Stimulated activated CD8-positive, alpha-beta memory T cell treated with anti-CD3 and anti-CD28 coated beads, Interleukin-4, amount 100 ng/mL, for 24 hours (primary cell): Measurements from ENCODE around the gene DHRS3.

Source experiments
- DNase-seq: peaks from one replicate; pipeline ENCODE4 v3.0.0-alpha.2; 2020; ENCODE audit warnings: low read depth

The DHRS3 gene

GRCh38 chr1:12596007-12596821 is 21.8 kb downstream of the DHRS3 start:
- DNase-seq = no peak

- no peak for DNase-seq
Observed at GRCh38 chr1:12595757-12596006, 22.3 kb downstream of the DHRS3 start.

- peak; percentile 42 for DNase-seq
Observed at GRCh38 chr1:12594966-12595756, 22.8 kb downstream of the DHRS3 start.

GRCh38 chr1:12594490-12594889 is 23.5 kb downstream of the DHRS3 start:
- no peak for DNase-seq

- DNase-seq = no peak
Observed at GRCh38 chr1:12593621-12594066, 24.4 kb downstream of the DHRS3 start.

- DNase-seq = no peak
Observed at GRCh38 chr1:12592496-12592895, 25.5 kb downstream of the DHRS3 start.

- no peak for DNase-seq
Observed at GRCh38 chr1:12591267-12591938, 26.6 kb downstream of the DHRS3 start.

GRCh38 chr1:12588695-12589094 is 29.3 kb downstream of the DHRS3 start:
- no peak for DNase-seq

- no peak for DNase-seq
Observed at GRCh38 chr1:12587981-12588640, 29.9 kb downstream of the DHRS3 start.

- no peak for DNase-seq
Observed at GRCh38 chr1:12585951-12586942, 31.8 kb downstream of the DHRS3 start.

- no peak for DNase-seq
Observed at GRCh38 chr1:12585536-12585935, 32.5 kb downstream of the DHRS3 start.

- DNase-seq = no peak
Observed at GRCh38 chr1:12584900-12585525, 33.0 kb downstream of the DHRS3 start.

- no peak for DNase-seq
Observed at GRCh38 chr1:12583484-12583883, 34.5 kb downstream of the DHRS3 start.

- DNase-seq = no peak
Observed at GRCh38 chr1:12582649-12583048, 35.4 kb downstream of the DHRS3 start.

- no peak for DNase-seq
Observed at GRCh38 chr1:12581179-12581578, 36.8 kb downstream of the DHRS3 start.

- DNase-seq = no peak
Observed at GRCh38 chr1:12580054-12580887, 37.7 kb downstream of the DHRS3 start.

- DNase-seq = no peak
Observed at GRCh38 chr1:12578860-12579422, 39.1 kb downstream of the DHRS3 start.

- DNase-seq = no peak
Observed at GRCh38 chr1:12577020-12577419, 41.0 kb downstream of the DHRS3 start.

GRCh38 chr1:12574757-12575139 is 43.3 kb downstream of the DHRS3 start:
- no peak for DNase-seq
